GM23338 (cell line): Measurements from ENCODE around the gene DNM1L. TPM values are rescaled to one million over a fixed set of nuclear protein-coding genes. Genes with fewer than 3 reads are reported as not detected.

Experiments
- ATAC-seq: fragments of 200-7000 bp; cut with Tn5 transposase; 3 replicates; pipeline ENCODE4 v1.9.1; 2020
- DNase-seq: peaks from one replicate; pipeline ENCODE4 v3.0.0-alpha.2; 2015; ENCODE audit warnings: low spot score
- H2AFZ ChIP-seq: fragments of 200-600 bp; sonication (generic); 2 replicates; pipeline ENCODE4 v1.8.0; 2016; ENCODE audit warnings: antibody characterized with exemption, mild to moderate bottlenecking, moderate library complexity
- H3F3A ChIP-seq: fragments of 200-600 bp; sonication (generic); replicated peaks from 2 replicates; pipeline ENCODE4 v1.8.0; 2017; ENCODE audit warnings: antibody characterized with exemption, mixed run types, low read depth
- H3K27ac ChIP-seq: fragments of 200-600 bp; sonication (generic); 2 replicates; pipeline ENCODE4 v1.6.1; 2016; ENCODE audit warnings: low read depth
- H3K27me3 ChIP-seq: fragments of 200-600 bp; sonication (generic); 2 replicates; pipeline ENCODE4 v1.8.0; 2016; ENCODE audit warnings: mild to moderate bottlenecking, mixed run types, moderate library complexity; ENCODE audit not compliant: insufficient read depth
- H3K36me3 ChIP-seq: fragments of 200-600 bp; sonication (generic); 2 replicates; pipeline ENCODE4 v1.8.0; 2016; ENCODE audit warnings: mild to moderate bottlenecking; ENCODE audit not compliant: insufficient read depth
- H3K4me1 ChIP-seq: fragments of 200-600 bp; sonication (generic); 2 replicates; pipeline ENCODE4 v1.8.0; 2016; ENCODE audit warnings: mild to moderate bottlenecking, moderate library complexity; ENCODE audit not compliant: insufficient read depth
- H3K4me2 ChIP-seq: fragments of 200-600 bp; sonication (generic); 2 replicates; pipeline ENCODE4 v1.7.1; 2017; ENCODE audit warnings: mixed run types
- H3K4me3 ChIP-seq: fragments of 200-600 bp; sonication (generic); 2 replicates; pipeline ENCODE4 v1.6.1; 2016; ENCODE audit warnings: mixed run types
- H3K79me2 ChIP-seq: fragments of 200-600 bp; sonication (generic); replicated peaks from 2 replicates; pipeline ENCODE4 v1.8.0; 2017; ENCODE audit warnings: mild to moderate bottlenecking; ENCODE audit not compliant: insufficient read depth
- H3K9me2 ChIP-seq: fragments of 200-600 bp; sonication (generic); 2 replicates; pipeline ENCODE4 v1.8.0; 2017; ENCODE audit not compliant: insufficient read depth
- H4K20me1 ChIP-seq: fragments of 200-600 bp; sonication (generic); replicated peaks from 2 replicates; pipeline ENCODE4 v1.8.0; 2017; ENCODE audit warnings: mild to moderate bottlenecking; ENCODE audit not compliant: insufficient read depth
- H3K27ac Mint-ChIP-seq: 2 replicates; pipeline ENCODE4 v1.8.0; 2020; ENCODE audit warnings: inconsistent platforms, mild to moderate bottlenecking, moderate library complexity, mixed read lengths
- H3K27me3 Mint-ChIP-seq: 3 replicates; pipeline ENCODE4 v1.8.0; 2022; ENCODE audit warnings: low read depth, mild to moderate bottlenecking, moderate library complexity, mixed read lengths, inconsistent platforms; ENCODE audit not compliant: insufficient read depth, poor library complexity
- H3K36me3 Mint-ChIP-seq: 3 replicates; pipeline ENCODE4 v1.8.0; 2021; ENCODE audit warnings: low read depth, mild to moderate bottlenecking, inconsistent platforms, moderate library complexity, mixed read lengths
- H3K4me1 Mint-ChIP-seq: 3 replicates; pipeline ENCODE4 v1.8.0; 2020; ENCODE audit warnings: mild to moderate bottlenecking, inconsistent platforms, mixed read lengths
- H3K4me3 Mint-ChIP-seq: 3 replicates; pipeline ENCODE4 v1.8.0; 2021; ENCODE audit warnings: moderate library complexity, mild to moderate bottlenecking, inconsistent platforms, mixed read lengths
- H3K9me3 Mint-ChIP-seq: 3 replicates; pipeline ENCODE4 v1.8.0; 2020; ENCODE audit warnings: moderate library complexity, mild to moderate bottlenecking, inconsistent platforms, mixed read lengths
- CREB1 ChIP-seq: fragments of 250-450 bp; sonication (Bioruptor Pico); IDR thresholded peaks from 2 replicates; pipeline ENCODE4 v1.5.0; 2020; ENCODE audit warnings: low read depth, mild to moderate bottlenecking, moderate library complexity
- CTCF ChIP-seq, 2 experiments: fragments of 200-600 bp in 1 of 2; sonication (generic) in 1 of 2; conservative IDR thresholded peaks; 2 replicates each; pipeline versions ENCODE4 v1.5.1 to v1.6.1; 2016 to 2017; ENCODE audit warnings: antibody characterized with exemption in 2 of 2, low read depth in 2 of 2, mild to moderate bottlenecking in 2 of 2, moderate library complexity in 1 of 2
- EZH2phosphoT487 ChIP-seq: fragments of 200-600 bp; sonication (generic); IDR thresholded peaks from one replicate; pipeline ENCODE4 v1.8.1; 2018; ENCODE audit warnings: antibody characterized with exemption; ENCODE audit not compliant: unreplicated experiment
- JUNB ChIP-seq: IDR thresholded peaks from one replicate; pipeline ENCODE4 v1.6.1; 2016; ENCODE audit warnings: antibody characterized with exemption; ENCODE audit not compliant: unreplicated experiment
- POLR2AphosphoS5 ChIP-seq: IDR thresholded peaks from 2 replicates; pipeline ENCODE4 v1.6.1; 2016; ENCODE audit warnings: antibody characterized with exemption, low read depth
- STAT1 ChIP-seq: IDR thresholded peaks from one replicate; pipeline ENCODE4 v1.6.1; 2016; ENCODE audit warnings: antibody characterized with exemption; ENCODE audit not compliant: unreplicated experiment
- ZNF114 ChIP-seq: fragments of 250-450 bp; sonication (Bioruptor Pico); IDR thresholded peaks from 2 replicates; pipeline ENCODE4 v1.5.0; 2020; ENCODE audit warnings: mild to moderate bottlenecking, moderate library complexity
- ZNF331 ChIP-seq: fragments of 250-450 bp; sonication (Bioruptor Pico); IDR thresholded peaks from 2 replicates; pipeline ENCODE4 v1.5.0; 2020; ENCODE audit warnings: low read depth, mild to moderate bottlenecking, moderate library complexity
- polyA plus RNA-seq: library from polyadenylated mRNA; unstranded; fragments of >200 nt; fragmentation: Nextera tagmentation; extraction: Ambion mirVana; gene quantifications from 2 replicates; pipeline ENCODE4 v1.2.1, GENCODE V29; 2016
- total RNA-seq: library from RNA; depleted of rRNA; stranded (reverse); fragments of >200 nt; shearing (Covaris generic); gene quantifications from 2 replicates; pipeline ENCODE4 v1.2.3, GENCODE V29; 2014
- TF ChIP-seq, protein P1 (sequence below): IDR thresholded peaks from 2 replicates; pipeline ENCODE4 v1.6.1; 2016; ENCODE audit warnings: antibody characterized with exemption
- TF ChIP-seq, protein P2 (sequence below): fragments of 250-450 bp; sonication (Bioruptor Pico); IDR thresholded peaks from 2 replicates; pipeline ENCODE4 v1.5.0; 2020; ENCODE audit warnings: mild to moderate bottlenecking, moderate library complexity

Gene DNM1L
- total and polyA plus RNA-seq, 2 experiments from 2014 or later: 72.2 to 94.8 TPM

DNA sequence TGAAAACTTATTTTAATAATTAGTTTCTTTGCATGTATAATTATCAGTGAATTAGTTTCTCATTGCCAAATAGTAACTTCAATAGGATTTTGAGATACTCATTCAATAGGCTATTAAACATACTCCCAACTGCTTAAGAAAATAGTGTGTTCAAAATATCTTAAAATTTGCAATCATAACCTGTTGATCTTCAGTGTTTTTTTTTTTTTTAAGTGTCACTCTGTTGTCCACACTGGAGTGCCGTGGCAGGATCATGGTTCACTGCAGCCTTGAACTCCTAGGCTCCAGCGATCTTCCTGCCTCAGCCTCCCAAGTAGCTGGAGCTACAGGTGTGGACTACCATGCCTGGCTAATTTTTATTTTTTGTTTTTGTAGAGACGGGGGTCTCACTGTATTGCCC lies 78.1 kb downstream of the DNM1L start (continued):
- TF ChIP-seq EZH2phosphoT487 (no peak), JUNB (no peak), POLR2AphosphoS5 (no peak), STAT1 (no peak)
- TF ChIP-seq, protein P1, sequence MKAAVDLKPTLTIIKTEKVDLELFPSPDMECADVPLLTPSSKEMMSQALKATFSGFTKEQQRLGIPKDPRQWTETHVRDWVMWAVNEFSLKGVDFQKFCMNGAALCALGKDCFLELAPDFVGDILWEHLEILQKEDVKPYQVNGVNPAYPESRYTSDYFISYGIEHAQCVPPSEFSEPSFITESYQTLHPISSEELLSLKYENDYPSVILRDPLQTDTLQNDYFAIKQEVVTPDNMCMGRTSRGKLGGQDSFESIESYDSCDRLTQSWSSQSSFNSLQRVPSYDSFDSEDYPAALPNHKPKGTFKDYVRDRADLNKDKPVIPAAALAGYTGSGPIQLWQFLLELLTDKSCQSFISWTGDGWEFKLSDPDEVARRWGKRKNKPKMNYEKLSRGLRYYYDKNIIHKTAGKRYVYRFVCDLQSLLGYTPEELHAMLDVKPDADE: no peak
- TF ChIP-seq, protein P2, sequence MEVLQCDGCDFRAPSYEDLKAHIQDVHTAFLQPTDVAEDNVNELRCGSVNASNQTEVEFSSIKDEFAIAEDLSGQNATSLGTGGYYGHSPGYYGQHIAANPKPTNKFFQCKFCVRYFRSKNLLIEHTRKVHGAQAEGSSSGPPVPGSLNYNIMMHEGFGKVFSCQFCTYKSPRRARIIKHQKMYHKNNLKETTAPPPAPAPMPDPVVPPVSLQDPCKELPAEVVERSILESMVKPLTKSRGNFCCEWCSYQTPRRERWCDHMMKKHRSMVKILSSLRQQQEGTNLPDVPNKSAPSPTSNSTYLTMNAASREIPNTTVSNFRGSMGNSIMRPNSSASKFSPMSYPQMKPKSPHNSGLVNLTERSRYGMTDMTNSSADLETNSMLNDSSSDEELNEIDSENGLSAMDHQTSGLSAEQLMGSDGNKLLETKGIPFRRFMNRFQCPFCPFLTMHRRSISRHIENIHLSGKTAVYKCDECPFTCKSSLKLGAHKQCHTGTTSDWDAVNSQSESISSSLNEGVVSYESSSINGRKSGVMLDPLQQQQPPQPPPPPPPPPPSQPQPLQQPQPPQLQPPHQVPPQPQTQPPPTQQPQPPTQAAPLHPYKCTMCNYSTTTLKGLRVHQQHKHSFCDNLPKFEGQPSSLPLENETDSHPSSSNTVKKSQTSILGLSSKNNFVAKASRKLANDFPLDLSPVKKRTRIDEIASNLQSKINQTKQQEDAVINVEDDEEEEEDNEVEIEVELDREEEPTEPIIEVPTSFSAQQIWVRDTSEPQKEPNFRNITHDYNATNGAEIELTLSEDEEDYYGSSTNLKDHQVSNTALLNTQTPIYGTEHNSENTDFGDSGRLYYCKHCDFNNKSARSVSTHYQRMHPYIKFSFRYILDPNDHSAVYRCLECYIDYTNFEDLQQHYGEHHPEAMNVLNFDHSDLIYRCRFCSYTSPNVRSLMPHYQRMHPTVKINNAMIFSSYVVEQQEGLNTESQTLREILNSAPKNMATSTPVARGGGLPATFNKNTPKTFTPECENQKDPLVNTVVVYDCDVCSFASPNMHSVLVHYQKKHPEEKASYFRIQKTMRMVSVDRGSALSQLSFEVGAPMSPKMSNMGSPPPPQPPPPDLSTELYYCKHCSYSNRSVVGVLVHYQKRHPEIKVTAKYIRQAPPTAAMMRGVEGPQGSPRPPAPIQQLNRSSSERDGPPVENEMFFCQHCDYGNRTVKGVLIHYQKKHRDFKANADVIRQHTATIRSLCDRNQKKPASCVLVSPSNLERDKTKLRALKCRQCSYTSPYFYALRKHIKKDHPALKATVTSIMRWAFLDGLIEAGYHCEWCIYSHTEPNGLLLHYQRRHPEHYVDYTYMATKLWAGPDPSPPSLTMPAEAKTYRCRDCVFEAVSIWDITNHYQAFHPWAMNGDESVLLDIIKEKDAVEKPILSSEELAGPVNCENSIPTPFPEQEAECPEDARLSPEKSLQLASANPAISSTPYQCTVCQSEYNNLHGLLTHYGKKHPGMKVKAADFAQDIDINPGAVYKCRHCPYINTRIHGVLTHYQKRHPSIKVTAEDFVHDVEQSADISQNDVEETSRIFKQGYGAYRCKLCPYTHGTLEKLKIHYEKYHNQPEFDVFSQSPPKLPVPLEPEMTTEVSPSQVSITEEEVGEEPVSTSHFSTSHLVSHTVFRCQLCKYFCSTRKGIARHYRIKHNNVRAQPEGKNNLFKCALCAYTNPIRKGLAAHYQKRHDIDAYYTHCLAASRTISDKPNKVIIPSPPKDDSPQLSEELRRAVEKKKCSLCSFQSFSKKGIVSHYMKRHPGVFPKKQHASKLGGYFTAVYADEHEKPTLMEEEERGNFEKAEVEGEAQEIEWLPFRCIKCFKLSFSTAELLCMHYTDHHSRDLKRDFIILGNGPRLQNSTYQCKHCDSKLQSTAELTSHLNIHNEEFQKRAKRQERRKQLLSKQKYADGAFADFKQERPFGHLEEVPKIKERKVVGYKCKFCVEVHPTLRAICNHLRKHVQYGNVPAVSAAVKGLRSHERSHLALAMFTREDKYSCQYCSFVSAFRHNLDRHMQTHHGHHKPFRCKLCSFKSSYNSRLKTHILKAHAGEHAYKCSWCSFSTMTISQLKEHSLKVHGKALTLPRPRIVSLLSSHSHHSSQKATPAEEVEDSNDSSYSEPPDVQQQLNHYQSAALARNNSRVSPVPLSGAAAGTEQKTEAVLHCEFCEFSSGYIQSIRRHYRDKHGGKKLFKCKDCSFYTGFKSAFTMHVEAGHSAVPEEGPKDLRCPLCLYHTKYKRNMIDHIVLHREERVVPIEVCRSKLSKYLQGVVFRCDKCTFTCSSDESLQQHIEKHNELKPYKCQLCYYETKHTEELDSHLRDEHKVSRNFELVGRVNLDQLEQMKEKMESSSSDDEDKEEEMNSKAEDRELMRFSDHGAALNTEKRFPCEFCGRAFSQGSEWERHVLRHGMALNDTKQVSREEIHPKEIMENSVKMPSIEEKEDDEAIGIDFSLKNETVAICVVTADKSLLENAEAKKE (CRISPR knock-in tag): no peak

DNA sequence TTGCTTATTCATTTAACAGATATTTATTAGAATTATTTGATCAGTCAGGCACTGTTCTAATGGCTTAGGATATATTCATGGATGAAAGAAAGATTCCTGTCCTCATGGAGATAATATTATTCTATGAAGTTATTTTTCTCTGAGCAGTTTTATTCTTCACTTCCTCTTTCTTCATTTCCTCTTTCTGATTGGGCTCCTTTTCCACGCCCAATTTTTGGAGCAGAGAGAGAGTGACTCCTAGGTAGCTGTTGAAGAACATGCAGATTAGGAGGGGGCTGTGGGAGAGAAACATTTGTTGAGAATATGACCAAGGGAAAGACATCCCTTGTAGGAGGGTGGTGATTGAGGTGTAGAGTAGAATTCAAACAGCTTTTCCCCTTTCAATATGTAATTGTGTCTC lies 82.6 kb downstream of the DNM1L start:
- peak overlapping the region; percentile 56 for H2AFZ ChIP-seq
- no peaks in the 10 kb centered on the region for H3K79me2 ChIP-seq
- Mint-ChIP-seq H3K36me3 (no peaks in the 10 kb centered on the region), H3K4me3 (no peak overlapping the region), H3K4me1 (0 out of 3 replicates have a peak, but pooled peaks cover under 1% of the 10 kb centered on the region), H3K9me3 (no peaks in the 10 kb centered on the region), H3K27me3 (no peaks in the 10 kb centered on the region), H3K27ac (no peak overlapping the region)
- H3K27ac ChIP-seq: no peak overlapping the region
- TF ChIP-seq CREB1 (CRISPR knock-in tag) (no peak), EZH2phosphoT487 (no peak), CTCF (conservative IDR thresholded peaks at IDR 0.05; ENCODE audit: low read depth in 2 of 2) (no peak), POLR2AphosphoS5 (no peak), ZNF331 (CRISPR knock-in tag) (no peak), JUNB (no peak), ZNF114 (no peak), STAT1 (no peak)
- H3K27me3 ChIP-seq: no peaks in the 10 kb centered on the region
- H3K4me3 ChIP-seq: no peak overlapping the region
- H3K4me1 ChIP-seq: no peaks in the 10 kb centered on the region
- H3K9me2 ChIP-seq: no peaks in the 10 kb centered on the region
- no peak for DNase-seq
- no peaks in the 10 kb centered on the region for H3K36me3 ChIP-seq
- H3F3A ChIP-seq: no peaks in the 10 kb centered on the region
- no peaks in the 10 kb centered on the region for H4K20me1 ChIP-seq
- no peak for ATAC-seq
- no peak overlapping the region for H3K4me2 ChIP-seq
